HepG2 (cell line): Measurements from ENCODE around the gene TUBA4A. TPM values are rescaled to one million over a fixed set of nuclear protein-coding genes. Genes with fewer than 3 reads are reported as not detected.

ENCODE experiments used
- ATAC-seq: fragments of 200-7000 bp; cut with Tn5 transposase; 3 replicates; pipeline ENCODE4 v1.9.1; 2020; ENCODE audit warnings: mild to moderate bottlenecking, moderate library complexity
- BruUV-seq: library from RNA; stranded (reverse); fragments of 400-500 nt; replicated peaks from 2 replicates; lab custom pipeline; 2021; lab: Mats Ljungman, UMichigan
- CTCF ChIA-PET: fragments of 300-600 bp; formaldehyde crosslinking; extraction: SDS; loops from one replicate; lab custom pipeline; 2021; ENCODE audit warnings: low total read pairs, inconsistent platforms, low intra/inter-chr PET ratio; lab: Yijun Ruan, JAX
- POLR2A ChIA-PET: fragments of 350-600 bp; sonication (Branson Sonifier 250); formaldehyde crosslinking; loops from one replicate; lab custom pipeline; 2020; ENCODE audit warnings: antibody characterized with exemption, inconsistent platforms; lab: Yijun Ruan, JAX
- DNase-seq: peaks from one replicate; pipeline ENCODE4 v3.0.0-alpha.2; 2015; ENCODE audit warnings: low spot score
- FAIRE-seq: peaks from 3 replicates; lab custom pipeline; 2011; peaks lifted over from hg19 to GRCh38; lab: Jason Lieb, UNC
- H2AFZ ChIP-seq: one replicate; pipeline ENCODE4 v1.6.1; 2011; ENCODE audit warnings: low read length, inconsistent platforms
- H3K27ac ChIP-seq: fragments of 300-600 bp; 3 replicates; pipeline ENCODE4 v1.8.0; 2011; ENCODE audit warnings: mixed run types, mild to moderate bottlenecking, mixed read lengths, low read length, inconsistent platforms; ENCODE audit not compliant: insufficient read depth; ENCODE audit errors: extremely low read length
- H3K27me3 ChIP-seq, 2 experiments: fragments of 200-600 bp in 1 of 2; 2 replicates in 1 of 2; 3 replicates in 1 of 2; pipeline versions ENCODE4 v1.6.0 to v1.8.0; 2011; ENCODE audit warnings: low read length in 2 of 2, mild to moderate bottlenecking in 2 of 2, moderate library complexity in 2 of 2, inconsistent platforms in 1 of 2; ENCODE audit not compliant: insufficient read depth in 2 of 2, control insufficient read depth in 1 of 2
- H3K36me3 ChIP-seq, 2 experiments: fragments of 200-600 bp in 1 of 2; replicated peaks in 1 of 2; 2 replicates in 1 of 2; 3 replicates in 1 of 2; pipeline versions ENCODE4 v1.5.1 to v1.8.0; 2011; ENCODE audit warnings: low read length in 2 of 2, inconsistent platforms in 1 of 2; ENCODE audit not compliant: insufficient read depth in 2 of 2, control insufficient read depth in 1 of 2
- H3K4me1 ChIP-seq: 2 replicates; pipeline ENCODE4 v1.5.1; 2012; ENCODE audit warnings: low read length, inconsistent platforms; ENCODE audit not compliant: insufficient read depth
- H3K4me2 ChIP-seq: 2 replicates; pipeline ENCODE4 v1.6.0; 2011; ENCODE audit warnings: low read depth, low read length, inconsistent platforms
- H3K4me3 ChIP-seq, 3 experiments: fragments of 200-600 bp in 1 of 3; sonication (generic), shearing (Covaris generic) in 1 of 3; replicated peaks in 1 of 3; 2 replicates each; pipeline ENCODE4 v1.5.1; 2011 to 2016; ENCODE audit warnings: low read length in 3 of 3, inconsistent platforms in 2 of 3, low read depth in 2 of 3, mild to moderate bottlenecking in 2 of 3, control low read depth in 1 of 3, mixed read lengths in 1 of 3; ENCODE audit not compliant: insufficient read depth in 1 of 3
- H3K79me2 ChIP-seq: one replicate; pipeline ENCODE4 v1.6.1; 2011; ENCODE audit warnings: low read length, inconsistent platforms; ENCODE audit not compliant: insufficient read depth
- H3K9ac ChIP-seq: 2 replicates; pipeline ENCODE4 v1.6.0; 2011; ENCODE audit warnings: mild to moderate bottlenecking, low read depth, low read length, inconsistent platforms; ENCODE audit not compliant: insufficient read depth
- H3K9me3 ChIP-seq: 2 replicates; pipeline ENCODE4 v1.5.1; 2012; ENCODE audit warnings: mild to moderate bottlenecking, low read length
- H4K20me1 ChIP-seq: 2 replicates; pipeline ENCODE4 v1.6.0; 2011; ENCODE audit warnings: inconsistent platforms, mild to moderate bottlenecking, low read length, moderate library complexity; ENCODE audit not compliant: insufficient read depth
- ATF3 ChIP-seq: sonication (generic); formaldehyde crosslinking; IDR thresholded peaks from 2 replicates; pipeline ENCODE4 v1.4.0; 2020; ENCODE audit warnings: missing genetic modification reagents
- KLF13 ChIP-seq: sonication (generic); formaldehyde crosslinking; IDR thresholded peaks from 2 replicates; pipeline ENCODE4 v1.4.0; 2020; ENCODE audit warnings: mild to moderate bottlenecking, missing genetic modification reagents
- MTF1 ChIP-seq: sonication (generic); formaldehyde crosslinking; IDR thresholded peaks from 2 replicates; pipeline ENCODE4 v1.5.0; 2020; ENCODE audit warnings: missing genetic modification reagents
- SRF ChIP-seq: IDR thresholded peaks from 2 replicates; pipeline ENCODE4 v1.6.1; 2011; ENCODE audit warnings: mild to moderate bottlenecking, low read depth, low read length, moderate library complexity
- TP53 ChIP-seq: sonication (generic); formaldehyde crosslinking; conservative IDR thresholded peaks from 2 replicates; pipeline ENCODE4 v1.4.0; 2020; ENCODE audit warnings: missing genetic modification reagents
- ZNF496 ChIP-seq: sonication (generic); formaldehyde crosslinking; IDR thresholded peaks from 2 replicates; pipeline ENCODE4 v1.8.1; 2023; ENCODE audit warnings: mild to moderate bottlenecking, moderate library complexity, missing genetic modification reagents; ENCODE audit not compliant: insufficient replicate concordance
- ZNF552 ChIP-seq: sonication (generic); formaldehyde crosslinking; IDR thresholded peaks from 2 replicates; pipeline ENCODE4 v1.9.0; 2022; ENCODE audit warnings: missing genetic modification reagents, mild to moderate bottlenecking, borderline replicate concordance
- WGBS: methylation state at CpG from one replicate; pipeline ENCODE4 v1.1.6; 2017; ENCODE audit warnings: low lambda C conversion rate; 5-methylcytosine and 5-hydroxymethylcytosine counted together
- in situ Hi-C: cut with HindIII; loops from 2 replicates; pipeline ENCODE4 v1.10.0; 2017; ENCODE audit warnings: low pct_unique_long_range_greater_than_20kb; ENCODE audit not compliant: extremely low pct_ligation_motif_present
- intact Hi-C: fragments of 100-400 bp; cut with micrococcal nuclease; formaldehyde crosslinking; loops from one replicate; pipeline ENCODE4 v1.10.0; 2022; ENCODE audit not compliant: unreplicated experiment
- polyA plus RNA-seq, 8 experiments: library from polyadenylated mRNA; depleted of rRNA in 3 of 8; stranded (reverse) in 7 of 8; unstranded in 1 of 8; fragments of >200 nt; fragmentation: Illumina TruSeq in 4 of 8; extraction: Trizol in 4 of 8; gene quantifications; 2 replicates each; pipeline versions ENCODE4 v1.2.1 to v1.2.3, GENCODE V29; 2011 to 2016; ENCODE audit warnings: low read depth in 4 of 8, missing spikeins in 1 of 8, mixed read lengths in 1 of 8; ENCODE audit not compliant: insufficient read depth in 1 of 8
- total RNA-seq, 5 experiments: library from RNA; depleted of rRNA; stranded (reverse); fragments of >200 nt; fragmentation: Illumina TruSeq; extraction: Trizol; gene quantifications; 2 replicates each; pipeline ENCODE4 v1.2.3, GENCODE V29; 2016; ENCODE audit warnings: low read depth in 1 of 5

The TUBA4A gene
- total and polyA plus RNA-seq, 2 of the 13 experiments (the other 11 are each of a cell fraction or from before 2014, with no cell fraction given): 1.3 to 12.7 TPM

- 97% methylated on average over 16 of the region's 19 CpGs for WGBS
- BruUV-seq: no TSS peak
- no peak overlapping the region for H3K4me3 ChIP-seq
- no peaks in the 10 kb centered on the region for H3K9me3 ChIP-seq
- POLR2A ChIA-PET: interaction anchor here (1.3 to 5.7 kb wide), 3 partner anchors 8 to 24 kb away, joined by 3 to 80 read pairs (median 57); partner anchors contain the start of genes ANKZF1, ATG9A, GLB1L and STK16
- peaks cover 11% of the 10 kb centered on the region for H3K79me2 ChIP-seq
- FAIRE-seq: no peak
- H3K4me1 ChIP-seq: peaks cover 24% of the 10 kb centered on the region
- no peaks in the 10 kb centered on the region for H4K20me1 ChIP-seq
- TF ChIP-seq MTF1 (CRISPR knock-in tag) (no peak), ZNF552 (CRISPR knock-in tag) (no peak), TP53 (CRISPR knock-in tag) (no peak), KLF13 (CRISPR knock-in tag) (no peak), ZNF496 (CRISPR knock-in tag) (no peak), SRF (no peak), ATF3 (CRISPR knock-in tag) (no peak)
- TF ChIP-seq, all 625 proteins: peak for 0
- in situ Hi-C loops: no loop called here
- Histone ChIP-seq H3K36me3 (peaks cover 41 to 65% of the 10 kb centered on the region in 2 experiments), H3K9ac (no peak overlapping the region), H2AFZ (no peak overlapping the region), H3K27me3 (no peaks in the 10 kb centered on the region), H3K27ac (no peak overlapping the region), H3K4me2 (no peak overlapping the region)
- CTCF ChIA-PET: no interaction called here
- DNase-seq (no peak), ATAC-seq (no peak)
- intact Hi-C loops: no loop called here
Measured at GRCh38 chr2:219220652-219221402, 32.9 kb downstream of the TUBA4A start.
